GM23338 (cell line): Measurements from ENCODE around the gene COPE. TPM values are rescaled to one million over a fixed set of nuclear protein-coding genes. Genes with fewer than 3 reads are reported as not detected.

Source experiments
- ATAC-seq: fragments of 200-7000 bp; cut with Tn5 transposase; 3 replicates; pipeline ENCODE4 v1.9.1; 2020
- DNase-seq: peaks from one replicate; pipeline ENCODE4 v3.0.0-alpha.2; 2015; ENCODE audit warnings: low spot score
- H2AFZ ChIP-seq: fragments of 200-600 bp; sonication (generic); 2 replicates; pipeline ENCODE4 v1.8.0; 2016; ENCODE audit warnings: antibody characterized with exemption, mild to moderate bottlenecking, moderate library complexity
- H3F3A ChIP-seq: fragments of 200-600 bp; sonication (generic); replicated peaks from 2 replicates; pipeline ENCODE4 v1.8.0; 2017; ENCODE audit warnings: antibody characterized with exemption, mixed run types, low read depth
- H3K27ac ChIP-seq: fragments of 200-600 bp; sonication (generic); 2 replicates; pipeline ENCODE4 v1.6.1; 2016; ENCODE audit warnings: low read depth
- H3K27me3 ChIP-seq: fragments of 200-600 bp; sonication (generic); 2 replicates; pipeline ENCODE4 v1.8.0; 2016; ENCODE audit warnings: mild to moderate bottlenecking, mixed run types, moderate library complexity; ENCODE audit not compliant: insufficient read depth
- H3K36me3 ChIP-seq: fragments of 200-600 bp; sonication (generic); 2 replicates; pipeline ENCODE4 v1.8.0; 2016; ENCODE audit warnings: mild to moderate bottlenecking; ENCODE audit not compliant: insufficient read depth
- H3K4me1 ChIP-seq: fragments of 200-600 bp; sonication (generic); 2 replicates; pipeline ENCODE4 v1.8.0; 2016; ENCODE audit warnings: mild to moderate bottlenecking, moderate library complexity; ENCODE audit not compliant: insufficient read depth
- H3K4me2 ChIP-seq: fragments of 200-600 bp; sonication (generic); 2 replicates; pipeline ENCODE4 v1.7.1; 2017; ENCODE audit warnings: mixed run types
- H3K4me3 ChIP-seq: fragments of 200-600 bp; sonication (generic); 2 replicates; pipeline ENCODE4 v1.6.1; 2016; ENCODE audit warnings: mixed run types
- H3K79me2 ChIP-seq: fragments of 200-600 bp; sonication (generic); replicated peaks from 2 replicates; pipeline ENCODE4 v1.8.0; 2017; ENCODE audit warnings: mild to moderate bottlenecking; ENCODE audit not compliant: insufficient read depth
- H3K9me2 ChIP-seq: fragments of 200-600 bp; sonication (generic); 2 replicates; pipeline ENCODE4 v1.8.0; 2017; ENCODE audit not compliant: insufficient read depth
- H4K20me1 ChIP-seq: fragments of 200-600 bp; sonication (generic); replicated peaks from 2 replicates; pipeline ENCODE4 v1.8.0; 2017; ENCODE audit warnings: mild to moderate bottlenecking; ENCODE audit not compliant: insufficient read depth
- H3K27ac Mint-ChIP-seq: 2 replicates; pipeline ENCODE4 v1.8.0; 2020; ENCODE audit warnings: inconsistent platforms, mild to moderate bottlenecking, moderate library complexity, mixed read lengths
- H3K27me3 Mint-ChIP-seq: 3 replicates; pipeline ENCODE4 v1.8.0; 2022; ENCODE audit warnings: low read depth, mild to moderate bottlenecking, moderate library complexity, mixed read lengths, inconsistent platforms; ENCODE audit not compliant: insufficient read depth, poor library complexity
- H3K36me3 Mint-ChIP-seq: 3 replicates; pipeline ENCODE4 v1.8.0; 2021; ENCODE audit warnings: low read depth, mild to moderate bottlenecking, inconsistent platforms, moderate library complexity, mixed read lengths
- H3K4me1 Mint-ChIP-seq: 3 replicates; pipeline ENCODE4 v1.8.0; 2020; ENCODE audit warnings: mild to moderate bottlenecking, inconsistent platforms, mixed read lengths
- H3K4me3 Mint-ChIP-seq: 3 replicates; pipeline ENCODE4 v1.8.0; 2021; ENCODE audit warnings: moderate library complexity, mild to moderate bottlenecking, inconsistent platforms, mixed read lengths
- H3K9me3 Mint-ChIP-seq: 3 replicates; pipeline ENCODE4 v1.8.0; 2020; ENCODE audit warnings: moderate library complexity, mild to moderate bottlenecking, inconsistent platforms, mixed read lengths
- CREB1 ChIP-seq: fragments of 250-450 bp; sonication (Bioruptor Pico); IDR thresholded peaks from 2 replicates; pipeline ENCODE4 v1.5.0; 2020; ENCODE audit warnings: low read depth, mild to moderate bottlenecking, moderate library complexity
- EZH2 ChIP-seq: fragments of 200-600 bp; sonication (generic); IDR thresholded peaks from one replicate; pipeline ENCODE4 v1.8.0; 2017; ENCODE audit warnings: antibody characterized with exemption, mild to moderate bottlenecking, low read depth; ENCODE audit not compliant: unreplicated experiment
- EZH2phosphoT487 ChIP-seq: fragments of 200-600 bp; sonication (generic); IDR thresholded peaks from one replicate; pipeline ENCODE4 v1.8.1; 2018; ENCODE audit warnings: antibody characterized with exemption; ENCODE audit not compliant: unreplicated experiment
- JUNB ChIP-seq: IDR thresholded peaks from one replicate; pipeline ENCODE4 v1.6.1; 2016; ENCODE audit warnings: antibody characterized with exemption; ENCODE audit not compliant: unreplicated experiment
- NANOG ChIP-seq: IDR thresholded peaks from 2 replicates; pipeline ENCODE4 v1.6.1; 2016; ENCODE audit warnings: antibody characterized with exemption, borderline replicate concordance
- POLR2AphosphoS5 ChIP-seq: IDR thresholded peaks from 2 replicates; pipeline ENCODE4 v1.6.1; 2016; ENCODE audit warnings: antibody characterized with exemption, low read depth
- REST ChIP-seq: IDR thresholded peaks from one replicate; pipeline ENCODE4 v1.6.1; 2018; ENCODE audit warnings: antibody characterized with exemption; ENCODE audit not compliant: unreplicated experiment
- STAT1 ChIP-seq: IDR thresholded peaks from one replicate; pipeline ENCODE4 v1.6.1; 2016; ENCODE audit warnings: antibody characterized with exemption; ENCODE audit not compliant: unreplicated experiment
- ZNF114 ChIP-seq: fragments of 250-450 bp; sonication (Bioruptor Pico); IDR thresholded peaks from 2 replicates; pipeline ENCODE4 v1.5.0; 2020; ENCODE audit warnings: mild to moderate bottlenecking, moderate library complexity
- ZNF331 ChIP-seq: fragments of 250-450 bp; sonication (Bioruptor Pico); IDR thresholded peaks from 2 replicates; pipeline ENCODE4 v1.5.0; 2020; ENCODE audit warnings: low read depth, mild to moderate bottlenecking, moderate library complexity
- ZNF462 ChIP-seq: fragments of 250-450 bp; sonication (Bioruptor Pico); IDR thresholded peaks from 2 replicates; pipeline ENCODE4 v1.5.0; 2020; ENCODE audit warnings: mild to moderate bottlenecking, moderate library complexity
- polyA plus RNA-seq: library from polyadenylated mRNA; unstranded; fragments of >200 nt; fragmentation: Nextera tagmentation; extraction: Ambion mirVana; gene quantifications from 2 replicates; pipeline ENCODE4 v1.2.1, GENCODE V29; 2016
- total RNA-seq: library from RNA; depleted of rRNA; stranded (reverse); fragments of >200 nt; shearing (Covaris generic); gene quantifications from 2 replicates; pipeline ENCODE4 v1.2.3, GENCODE V29; 2014
- TF ChIP-seq, protein P1 (sequence below): IDR thresholded peaks from 2 replicates; pipeline ENCODE4 v1.6.1; 2016; ENCODE audit warnings: antibody characterized with exemption
- TF ChIP-seq, protein P2 (sequence below), 2 experiments: fragments of 200-600 bp in 1 of 2; sonication (generic) in 1 of 2; conservative IDR thresholded peaks; 2 replicates each; pipeline versions ENCODE4 v1.5.1 to v1.6.1; 2016 to 2017; ENCODE audit warnings: antibody characterized with exemption in 2 of 2, low read depth in 2 of 2, mild to moderate bottlenecking in 2 of 2, moderate library complexity in 1 of 2

Gene COPE
- total and polyA plus RNA-seq, 2 experiments from 2014 or later = 263 TPM

DNA sequence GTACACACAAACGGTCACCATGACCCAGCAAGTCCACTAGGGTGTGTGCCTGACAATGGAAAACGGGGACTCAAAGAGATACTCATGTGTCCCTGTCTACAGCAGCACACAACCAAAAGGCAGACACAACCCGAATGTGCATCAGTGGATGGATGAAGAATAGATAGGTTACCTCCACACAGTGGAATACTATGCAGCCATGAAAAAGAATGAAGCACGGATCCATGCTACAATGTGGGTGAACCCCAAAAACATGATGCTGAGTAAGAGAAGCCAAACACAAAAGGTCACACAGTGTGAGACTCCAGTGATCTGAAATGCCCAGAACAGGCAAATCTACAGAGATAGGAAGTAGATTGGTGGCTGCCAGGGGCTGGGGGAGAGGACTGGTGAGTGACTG lies 32.2 kb downstream of the COPE start:
- Mint-ChIP-seq H3K4me1 (no peaks in the 10 kb centered on the region), H3K36me3 (peaks cover 25% of the 10 kb centered on the region), H3K4me3 (no peak overlapping the region), H3K27me3 (peaks cover 17% of the 10 kb centered on the region), H3K9me3 (no peaks in the 10 kb centered on the region), H3K27ac (no peak overlapping the region)
- Histone ChIP-seq H3K4me3 (no peak overlapping the region), H2AFZ (no peak overlapping the region), H3K27me3 (no peaks in the 10 kb centered on the region), H3K36me3 (no peaks in the 10 kb centered on the region; the same call in 1 of the 2 replicates), H3F3A (no peaks in the 10 kb centered on the region), H3K9me2 (no peaks in the 10 kb centered on the region), H3K27ac (no peak overlapping the region), H3K4me1 (no peaks in the 10 kb centered on the region), H3K4me2 (no peak overlapping the region), H3K79me2 (no peaks in the 10 kb centered on the region), H4K20me1 (peaks cover 6% of the 10 kb centered on the region; the same call in 1 of the 2 replicates)
- ATAC-seq (no peak), DNase-seq (no peak)
- no peak for TF ChIP-seq REST
- no peak for TF ChIP-seq POLR2AphosphoS5
- TF ChIP-seq, protein P1, sequence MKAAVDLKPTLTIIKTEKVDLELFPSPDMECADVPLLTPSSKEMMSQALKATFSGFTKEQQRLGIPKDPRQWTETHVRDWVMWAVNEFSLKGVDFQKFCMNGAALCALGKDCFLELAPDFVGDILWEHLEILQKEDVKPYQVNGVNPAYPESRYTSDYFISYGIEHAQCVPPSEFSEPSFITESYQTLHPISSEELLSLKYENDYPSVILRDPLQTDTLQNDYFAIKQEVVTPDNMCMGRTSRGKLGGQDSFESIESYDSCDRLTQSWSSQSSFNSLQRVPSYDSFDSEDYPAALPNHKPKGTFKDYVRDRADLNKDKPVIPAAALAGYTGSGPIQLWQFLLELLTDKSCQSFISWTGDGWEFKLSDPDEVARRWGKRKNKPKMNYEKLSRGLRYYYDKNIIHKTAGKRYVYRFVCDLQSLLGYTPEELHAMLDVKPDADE = no peak
- TF ChIP-seq JUNB = no peak
- TF ChIP-seq, protein P2, sequence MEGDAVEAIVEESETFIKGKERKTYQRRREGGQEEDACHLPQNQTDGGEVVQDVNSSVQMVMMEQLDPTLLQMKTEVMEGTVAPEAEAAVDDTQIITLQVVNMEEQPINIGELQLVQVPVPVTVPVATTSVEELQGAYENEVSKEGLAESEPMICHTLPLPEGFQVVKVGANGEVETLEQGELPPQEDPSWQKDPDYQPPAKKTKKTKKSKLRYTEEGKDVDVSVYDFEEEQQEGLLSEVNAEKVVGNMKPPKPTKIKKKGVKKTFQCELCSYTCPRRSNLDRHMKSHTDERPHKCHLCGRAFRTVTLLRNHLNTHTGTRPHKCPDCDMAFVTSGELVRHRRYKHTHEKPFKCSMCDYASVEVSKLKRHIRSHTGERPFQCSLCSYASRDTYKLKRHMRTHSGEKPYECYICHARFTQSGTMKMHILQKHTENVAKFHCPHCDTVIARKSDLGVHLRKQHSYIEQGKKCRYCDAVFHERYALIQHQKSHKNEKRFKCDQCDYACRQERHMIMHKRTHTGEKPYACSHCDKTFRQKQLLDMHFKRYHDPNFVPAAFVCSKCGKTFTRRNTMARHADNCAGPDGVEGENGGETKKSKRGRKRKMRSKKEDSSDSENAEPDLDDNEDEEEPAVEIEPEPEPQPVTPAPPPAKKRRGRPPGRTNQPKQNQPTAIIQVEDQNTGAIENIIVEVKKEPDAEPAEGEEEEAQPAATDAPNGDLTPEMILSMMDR (conservative IDR thresholded peaks at IDR 0.05; ENCODE audit: low read depth in 2 of 2) = no peak
- no peak for TF ChIP-seq CREB1 (CRISPR knock-in tag)
- no peak for TF ChIP-seq NANOG
- no peak for TF ChIP-seq ZNF462 (CRISPR knock-in tag)
- no peak for TF ChIP-seq EZH2phosphoT487
- TF ChIP-seq ZNF331 (CRISPR knock-in tag) = no peak
- TF ChIP-seq EZH2 = no peak
- no peak for TF ChIP-seq STAT1
- no peak for TF ChIP-seq ZNF114 (CRISPR knock-in tag)
